Vagina (tissue), 2 donors: Measurements from ENCODE around the gene VPS51.

Source experiments
- POLR2A ChIP-seq, 2 donors: fragments of 450-650 bp; IDR thresholded peaks; one replicate each; pipeline ENCODE4 v1.6.1; 2017; ENCODE audit warnings: antibody characterized with exemption in 2 of 2, mild to moderate bottlenecking in 2 of 2, moderate library complexity in 2 of 2
- TF ChIP-seq, protein P1 (sequence below), 3 experiments: fragments of 450-650 bp in 2 of 3; fragments of 200-600 bp in 1 of 3; sonication (generic) in 1 of 3; IDR thresholded peaks; one replicate each; pipeline ENCODE4 v1.5.1; 2017 to 2019; ENCODE audit warnings: antibody characterized with exemption in 3 of 3, mild to moderate bottlenecking in 2 of 3, moderate library complexity in 2 of 3

DNA sequence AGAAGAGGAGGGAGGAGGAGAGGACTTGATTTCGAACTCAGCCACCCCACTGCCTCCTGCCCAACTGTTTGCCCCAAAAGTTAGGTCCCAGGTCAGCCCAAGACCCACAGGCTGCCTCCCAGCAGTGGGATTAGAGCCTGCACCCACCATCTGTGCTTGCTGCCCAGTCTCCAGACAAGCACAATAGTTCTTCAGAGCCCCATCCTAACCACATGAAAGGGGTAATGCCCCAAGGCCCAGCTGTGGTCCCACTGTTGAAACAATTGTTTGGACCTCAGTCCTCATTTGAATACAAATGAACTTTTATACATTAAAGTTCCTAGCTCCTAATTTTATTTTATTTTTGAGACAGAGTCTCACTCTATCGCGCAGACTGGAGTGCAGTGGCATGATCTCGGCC lies 5.4 kb upstream of the VPS51 start:
- no peak for TF ChIP-seq POLR2A (IDR thresholded peaks at IDR 0.05)
- TF ChIP-seq, protein P1, sequence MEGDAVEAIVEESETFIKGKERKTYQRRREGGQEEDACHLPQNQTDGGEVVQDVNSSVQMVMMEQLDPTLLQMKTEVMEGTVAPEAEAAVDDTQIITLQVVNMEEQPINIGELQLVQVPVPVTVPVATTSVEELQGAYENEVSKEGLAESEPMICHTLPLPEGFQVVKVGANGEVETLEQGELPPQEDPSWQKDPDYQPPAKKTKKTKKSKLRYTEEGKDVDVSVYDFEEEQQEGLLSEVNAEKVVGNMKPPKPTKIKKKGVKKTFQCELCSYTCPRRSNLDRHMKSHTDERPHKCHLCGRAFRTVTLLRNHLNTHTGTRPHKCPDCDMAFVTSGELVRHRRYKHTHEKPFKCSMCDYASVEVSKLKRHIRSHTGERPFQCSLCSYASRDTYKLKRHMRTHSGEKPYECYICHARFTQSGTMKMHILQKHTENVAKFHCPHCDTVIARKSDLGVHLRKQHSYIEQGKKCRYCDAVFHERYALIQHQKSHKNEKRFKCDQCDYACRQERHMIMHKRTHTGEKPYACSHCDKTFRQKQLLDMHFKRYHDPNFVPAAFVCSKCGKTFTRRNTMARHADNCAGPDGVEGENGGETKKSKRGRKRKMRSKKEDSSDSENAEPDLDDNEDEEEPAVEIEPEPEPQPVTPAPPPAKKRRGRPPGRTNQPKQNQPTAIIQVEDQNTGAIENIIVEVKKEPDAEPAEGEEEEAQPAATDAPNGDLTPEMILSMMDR (IDR thresholded peaks at IDR 0.05): no peak
